Neuron (in vitro differentiated cells): ENCODE results near the gene NCAM1.

Experiments used
- H2AFZ ChIP-seq: one replicate; pipeline ENCODE4 v1.6.1; 2013; ENCODE audit warnings: low read depth, mild to moderate bottlenecking, inconsistent platforms, low read length, moderate library complexity
- H3K27me3 ChIP-seq: one replicate; pipeline ENCODE4 v1.6.1; 2013; ENCODE audit warnings: low read length; ENCODE audit not compliant: insufficient read depth
- H3K36me3 ChIP-seq: one replicate; pipeline ENCODE4 v1.6.1; 2013; ENCODE audit warnings: low read length; ENCODE audit not compliant: insufficient read depth
- H3K4me1 ChIP-seq: one replicate; pipeline ENCODE4 v1.6.1; 2013; ENCODE audit warnings: low read length; ENCODE audit not compliant: insufficient read depth
- H3K4me3 ChIP-seq: 2 replicates; pipeline ENCODE4 v1.5.1; 2013; ENCODE audit warnings: mild to moderate bottlenecking, low read length, moderate library complexity
- H3K9me3 ChIP-seq: one replicate; pipeline ENCODE4 v1.6.1; 2013; ENCODE audit warnings: low read length

The NCAM1 gene

DNA sequence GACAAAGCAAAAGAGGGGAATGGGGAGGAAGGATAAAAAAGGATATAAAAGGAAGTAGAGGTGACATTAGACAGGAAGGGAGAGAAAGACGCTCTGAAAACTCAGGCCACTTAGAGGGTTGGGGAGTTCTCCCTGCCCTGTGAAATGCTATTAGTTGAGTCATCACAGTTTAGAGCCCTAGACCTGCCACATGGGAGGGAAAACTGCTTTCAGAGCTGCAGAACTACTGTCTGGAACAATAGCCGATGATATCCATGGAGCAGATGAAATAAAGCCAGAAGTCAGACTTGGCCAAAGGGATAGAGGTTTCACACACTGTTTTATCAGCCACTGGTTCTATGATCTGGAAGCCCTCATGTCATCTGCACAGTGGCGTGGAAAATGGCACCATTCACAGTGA, 157.9 kb downstream of the NCAM1 start:
- Histone ChIP-seq H3K4me1 (no peaks in the 10 kb centered on the region), H3K4me3 (no peak overlapping the region), H3K27me3 (no peaks in the 10 kb centered on the region), H3K36me3 (no peaks in the 10 kb centered on the region), H2AFZ (no peak overlapping the region), H3K9me3 (no peaks in the 10 kb centered on the region)

DNA sequence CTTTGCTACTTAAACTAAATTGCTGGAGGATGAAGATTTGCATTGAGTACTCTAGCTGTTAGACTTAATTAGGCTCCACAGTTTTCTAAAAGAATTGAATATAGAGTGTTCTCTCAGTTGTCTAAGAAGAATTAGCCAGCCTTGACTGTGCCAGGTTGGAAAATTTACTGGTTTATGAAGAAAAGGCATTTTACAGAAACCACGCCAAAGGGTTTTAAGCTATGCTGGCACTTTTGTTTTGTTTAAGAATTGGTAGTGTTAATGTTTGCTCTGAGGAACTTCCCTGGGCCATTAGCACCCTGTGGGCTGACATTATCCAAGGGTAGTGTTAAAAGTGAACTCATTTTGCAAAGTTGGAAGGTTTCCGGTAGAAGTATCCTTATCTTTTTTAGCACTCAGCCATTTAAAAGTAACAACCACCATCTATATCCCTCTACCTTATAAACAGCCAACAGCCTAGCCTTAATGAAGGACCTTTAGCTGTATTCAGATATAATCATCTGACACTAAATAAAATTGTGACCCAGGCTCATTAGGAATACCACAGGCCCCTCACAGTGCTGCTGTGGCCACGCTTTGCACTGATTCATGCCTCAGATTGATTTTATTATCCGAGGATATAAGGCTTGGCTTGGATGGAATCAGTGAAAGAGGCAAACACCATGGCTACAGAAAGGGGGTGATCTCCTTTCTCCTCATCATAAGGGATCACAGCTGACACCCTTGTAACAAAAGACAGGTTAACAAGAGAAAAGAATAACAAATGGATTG, 158.9 kb downstream of the NCAM1 start:
- Histone ChIP-seq H2AFZ (no peak overlapping the region), H3K4me1 (no peaks in the 10 kb centered on the region), H3K27me3 (no peaks in the 10 kb centered on the region), H3K9me3 (no peaks in the 10 kb centered on the region), H3K36me3 (no peaks in the 10 kb centered on the region), H3K4me3 (no peak overlapping the region)

DNA sequence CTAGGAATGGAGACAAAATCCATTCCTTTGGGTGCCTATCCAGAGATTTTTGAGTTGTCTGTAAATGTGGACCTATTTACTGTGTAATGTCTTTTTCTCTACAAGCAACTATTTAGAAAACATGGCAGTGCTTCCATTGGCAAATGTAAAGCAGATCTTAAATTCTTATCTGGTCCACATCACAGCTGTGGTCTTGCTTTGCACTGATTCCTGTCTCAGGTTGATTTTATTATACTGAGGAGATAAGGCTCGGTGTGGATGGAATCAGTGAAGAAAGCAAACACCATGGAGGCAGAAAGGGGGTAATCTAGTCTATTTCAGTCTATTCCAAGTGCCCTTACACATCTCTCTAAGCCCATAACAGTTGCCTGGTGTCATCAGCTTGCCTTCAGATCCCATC, 160.5 kb downstream of the NCAM1 start:
- no peaks in the 10 kb centered on the region for H3K4me1 ChIP-seq
- no peak overlapping the region for H2AFZ ChIP-seq
- no peaks in the 10 kb centered on the region for H3K27me3 ChIP-seq
- no peaks in the 10 kb centered on the region for H3K36me3 ChIP-seq
- no peaks in the 10 kb centered on the region for H3K9me3 ChIP-seq
- H3K4me3 ChIP-seq, result no peak overlapping the region

DNA sequence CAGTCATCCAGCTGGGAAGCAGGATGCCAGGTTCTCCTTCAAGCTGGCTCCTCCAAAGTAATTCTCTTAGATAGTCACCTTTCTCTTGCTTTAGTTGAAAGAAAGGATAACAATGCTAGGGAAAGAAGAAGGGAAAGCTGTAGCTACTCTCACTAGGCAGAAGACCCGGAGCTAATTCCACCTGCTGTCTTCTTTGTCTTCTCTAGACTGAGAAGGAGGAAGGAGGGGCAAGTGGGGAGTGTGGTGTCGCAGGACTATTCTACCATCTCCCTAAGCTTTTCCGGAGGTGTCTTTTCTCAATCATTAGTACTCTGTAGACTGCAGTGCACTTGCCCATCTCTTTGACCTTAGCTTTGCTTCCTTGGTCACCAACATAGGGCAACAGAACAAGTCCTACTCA, 162.8 kb downstream of the NCAM1 start:
- Histone ChIP-seq H3K36me3 (no peaks in the 10 kb centered on the region), H3K4me1 (peaks cover under 1% of the 10 kb centered on the region), H3K27me3 (no peaks in the 10 kb centered on the region), H2AFZ (no peak overlapping the region), H3K9me3 (no peaks in the 10 kb centered on the region), H3K4me3 (no peak overlapping the region)

DNA sequence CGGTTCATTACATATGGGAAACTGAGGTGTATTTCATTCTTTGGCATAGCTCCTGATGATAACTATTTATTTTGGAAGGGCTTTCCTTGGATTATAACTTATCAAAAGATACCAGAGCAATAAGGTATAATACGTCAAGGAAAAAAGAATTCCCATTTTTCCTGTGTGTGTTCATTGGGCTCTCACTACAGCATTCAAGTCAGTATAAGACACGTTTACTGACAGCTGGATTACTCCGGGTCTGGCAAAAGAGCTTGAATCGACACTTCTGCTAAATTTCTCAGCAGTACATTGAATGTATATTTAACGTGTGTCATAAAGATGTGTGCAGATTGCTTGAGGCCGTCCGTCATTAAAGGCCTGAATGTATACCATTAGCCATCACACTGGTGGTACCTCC, 163.4 kb downstream of the NCAM1 start:
- Histone ChIP-seq H3K27me3 (no peaks in the 10 kb centered on the region), H3K9me3 (no peaks in the 10 kb centered on the region), H3K4me1 (peaks cover 6% of the 10 kb centered on the region), H3K36me3 (no peaks in the 10 kb centered on the region), H3K4me3 (no peak overlapping the region), H2AFZ (no peak overlapping the region)

DNA sequence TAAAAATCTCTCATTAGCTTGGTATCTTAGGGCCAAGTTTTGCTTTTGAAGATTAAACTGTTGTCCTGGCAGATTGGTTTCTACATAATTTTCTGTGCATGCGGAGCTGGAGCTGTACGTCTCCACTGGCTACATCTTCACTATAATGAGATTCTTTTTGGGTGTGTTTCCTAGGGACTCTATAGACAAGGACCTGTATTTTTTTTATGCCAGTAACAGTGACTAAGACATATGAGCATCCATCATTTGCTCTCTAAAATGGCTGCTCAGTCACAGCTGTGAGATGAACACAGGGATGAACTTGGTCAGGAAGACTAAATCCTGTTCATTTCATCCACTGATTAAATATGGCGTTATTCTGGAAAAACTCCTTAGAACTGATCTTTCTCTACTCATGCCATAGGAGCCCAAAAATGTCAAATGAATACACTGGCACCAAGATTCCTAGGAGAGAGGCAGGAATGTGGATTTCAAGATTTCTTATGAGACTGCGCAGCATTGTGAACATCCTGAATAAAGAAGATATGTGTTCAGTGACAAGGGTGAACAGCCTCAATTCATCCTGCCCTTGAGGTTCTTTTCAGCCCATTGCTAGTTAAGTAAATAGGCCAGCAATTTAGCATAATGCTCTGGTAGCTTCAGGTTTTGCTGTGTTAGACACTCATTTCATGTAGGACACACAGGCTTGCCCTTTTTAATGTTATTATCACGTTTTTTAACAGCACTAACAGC, 168.2 kb downstream of the NCAM1 start:
- Histone ChIP-seq H3K9me3 (no peaks in the 10 kb centered on the region), H3K4me1 (peaks cover 20% of the 10 kb centered on the region), H3K4me3 (no peak overlapping the region), H2AFZ (no peak overlapping the region), H3K36me3 (no peaks in the 10 kb centered on the region), H3K27me3 (no peaks in the 10 kb centered on the region)

DNA sequence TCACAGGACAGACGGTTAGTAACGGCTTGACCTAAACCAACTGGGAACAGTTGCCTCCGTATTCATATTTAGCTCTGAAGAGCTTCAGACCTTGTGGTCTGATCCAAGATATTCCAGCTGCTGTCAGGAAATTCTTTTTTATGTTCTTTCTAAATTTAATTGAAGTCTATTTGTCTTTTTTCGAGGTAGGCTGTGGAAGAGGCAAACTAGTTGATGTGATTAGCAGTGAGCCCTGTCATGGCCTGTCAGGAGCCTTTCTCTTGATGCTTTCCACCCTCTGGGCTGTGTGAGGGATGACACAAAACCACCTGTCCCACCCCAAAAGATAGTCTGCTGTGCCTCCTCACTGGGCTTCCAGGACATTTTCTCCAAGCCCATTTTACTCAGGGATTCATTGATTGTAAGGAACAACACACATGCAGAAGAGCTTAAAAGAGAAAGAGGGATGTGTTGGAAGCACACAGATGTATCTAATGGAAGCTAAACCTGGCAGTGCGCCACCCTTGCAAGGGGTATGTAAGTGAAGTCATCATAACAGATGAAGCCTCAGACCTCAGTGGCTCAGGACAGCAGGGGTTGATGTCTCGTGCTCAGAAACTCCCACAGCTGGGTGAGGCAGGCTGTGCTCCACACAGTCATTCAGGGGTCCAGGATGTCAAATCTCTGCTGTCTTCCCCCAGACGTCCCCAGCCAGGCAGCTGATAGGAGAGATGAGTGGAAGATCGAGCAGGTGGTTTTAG, 170.0 kb downstream of the NCAM1 start:
- Histone ChIP-seq H2AFZ (no peak overlapping the region), H3K9me3 (no peaks in the 10 kb centered on the region), H3K27me3 (no peaks in the 10 kb centered on the region), H3K4me3 (no peak overlapping the region), H3K4me1 (peaks cover 20% of the 10 kb centered on the region), H3K36me3 (no peaks in the 10 kb centered on the region)

DNA sequence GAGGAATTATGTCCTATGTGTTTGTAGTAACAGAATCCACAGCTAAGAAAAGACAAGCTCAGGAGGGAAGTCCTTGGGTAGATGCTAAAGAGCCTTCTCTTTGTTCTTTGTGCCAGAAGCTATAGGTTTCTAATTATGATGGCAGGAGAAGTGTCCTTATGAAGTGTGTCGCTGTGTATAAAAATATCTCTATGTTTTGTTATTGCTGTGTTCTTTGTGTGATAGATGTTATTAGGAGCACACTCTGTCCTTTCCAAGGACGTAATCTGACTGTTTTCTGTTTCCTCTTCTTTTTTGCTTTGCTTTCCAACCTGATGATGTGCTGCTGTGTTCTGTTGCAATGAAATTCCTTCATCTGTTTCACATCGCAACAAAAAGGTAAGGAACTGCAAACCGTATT, 171.9 kb downstream of the NCAM1 start:
- Histone ChIP-seq H3K9me3 (no peaks in the 10 kb centered on the region), H3K36me3 (no peaks in the 10 kb centered on the region), H3K4me3 (no peak overlapping the region), H3K4me1 (peaks cover 24% of the 10 kb centered on the region), H2AFZ (no peak overlapping the region), H3K27me3 (no peaks in the 10 kb centered on the region)

DNA sequence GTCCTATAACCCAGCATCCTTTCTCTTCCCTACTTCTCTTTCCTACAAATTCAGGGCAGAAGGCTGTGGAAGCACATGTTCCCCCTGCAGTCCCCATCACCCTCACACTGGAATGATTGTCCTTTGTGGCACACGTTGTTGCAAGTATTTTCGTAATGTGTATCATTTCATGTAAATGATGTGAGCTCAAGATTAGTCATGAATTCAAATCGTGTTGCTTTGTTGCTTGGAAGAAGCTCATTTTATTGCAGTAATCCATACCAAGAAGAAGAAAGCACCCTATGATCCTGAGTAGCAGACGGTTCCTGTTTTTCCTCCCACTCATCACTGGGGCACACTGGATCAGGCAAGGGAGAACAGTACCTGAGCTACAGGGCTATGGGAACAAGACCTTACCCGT, 173.4 kb downstream of the NCAM1 start:
- peaks cover 18% of the 10 kb centered on the region for H3K4me1 ChIP-seq
- H3K36me3 ChIP-seq, result no peaks in the 10 kb centered on the region
- no peaks in the 10 kb centered on the region for H3K9me3 ChIP-seq
- H3K27me3 ChIP-seq, result no peaks in the 10 kb centered on the region
- no peak overlapping the region for H2AFZ ChIP-seq
- H3K4me3 ChIP-seq, result no peak overlapping the region

DNA sequence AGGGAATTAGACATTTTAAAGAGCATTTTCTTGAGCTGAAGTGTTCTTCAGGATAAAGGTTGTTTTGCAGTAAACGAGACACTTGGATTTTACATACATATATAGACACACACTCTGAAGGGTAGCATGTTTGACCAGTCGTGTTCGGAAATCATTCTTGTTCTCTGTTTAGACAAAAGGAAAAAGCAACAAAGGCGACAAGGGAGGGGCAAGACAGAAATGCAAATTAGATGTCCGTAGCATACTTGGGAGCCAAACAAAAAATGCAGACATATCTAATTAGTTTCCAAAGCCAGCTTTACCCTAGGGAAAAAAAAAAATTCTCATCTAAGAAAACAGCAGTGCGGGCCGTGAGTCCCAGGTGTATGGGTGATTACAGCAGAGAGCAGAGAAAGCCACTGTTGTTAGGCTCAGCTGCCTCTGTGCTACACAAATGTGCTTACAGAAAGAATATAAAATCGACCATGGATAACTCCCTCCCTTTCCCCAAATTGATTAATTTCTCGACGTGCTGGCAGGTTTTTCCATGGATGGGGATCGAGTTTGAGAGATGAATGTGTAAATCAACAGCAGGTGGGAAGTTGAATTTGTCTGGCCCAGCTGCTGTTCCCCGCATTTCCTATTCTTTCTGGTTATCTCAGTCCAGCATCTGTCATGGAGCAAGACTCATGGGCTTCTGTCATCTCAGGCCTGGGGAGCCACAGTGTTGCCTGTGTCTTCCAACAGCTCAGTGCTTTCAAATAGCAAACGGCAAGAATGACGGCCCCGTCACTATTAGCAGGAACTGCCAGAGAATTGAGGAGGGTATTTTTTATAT, 176.7 kb downstream of the NCAM1 start:
- peaks cover 4% of the 10 kb centered on the region for H3K4me1 ChIP-seq

DNA sequence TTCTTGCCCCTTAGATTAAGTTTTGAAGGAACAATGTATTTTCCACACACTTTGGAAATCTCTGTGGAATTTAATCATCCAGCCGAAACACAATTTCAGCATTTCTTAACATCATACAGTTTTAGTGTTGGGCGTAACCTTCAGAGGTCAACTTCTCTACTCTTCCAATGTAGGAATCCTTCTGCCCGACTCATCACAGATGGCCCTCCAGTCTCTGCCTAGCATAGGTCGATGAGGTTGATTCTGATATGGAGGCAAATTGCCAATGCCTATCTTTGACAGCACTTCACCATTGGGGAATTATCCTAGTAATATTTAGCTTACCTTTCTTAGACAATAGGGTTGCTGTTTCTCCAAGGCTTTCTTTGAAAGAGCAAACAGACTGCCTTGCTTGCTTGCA, 177.5 kb downstream of the NCAM1 start:
- H3K4me1 ChIP-seq, result peaks cover 4% of the 10 kb centered on the region
- H3K36me3 ChIP-seq, result no peaks in the 10 kb centered on the region

More for the DNA sequence above, 176.7 kb downstream of the NCAM1 start:
- Histone ChIP-seq H3K27me3 (no peaks in the 10 kb centered on the region), H2AFZ (no peak overlapping the region), H3K9me3 (no peaks in the 10 kb centered on the region), H3K4me3 (no peak overlapping the region), H3K36me3 (no peaks in the 10 kb centered on the region)

DNA sequence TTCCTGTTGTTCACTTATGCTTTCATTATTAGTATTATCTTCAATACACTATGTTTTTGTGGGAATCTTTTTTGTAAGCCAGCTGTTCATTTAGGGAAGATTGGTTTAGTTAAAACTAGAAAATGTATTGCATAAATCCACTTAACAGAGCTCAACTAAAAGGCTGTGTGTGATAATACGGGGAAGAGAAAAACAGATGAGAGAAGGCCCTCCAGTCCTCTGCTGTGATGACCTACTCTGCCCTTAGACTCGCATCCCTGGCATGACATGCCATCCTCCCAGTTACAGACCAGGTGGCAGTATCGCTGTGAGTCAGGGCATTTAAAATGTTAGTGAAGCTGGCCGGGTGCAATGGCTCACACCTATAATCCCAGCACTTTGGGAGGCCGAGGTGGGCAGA, 179.8 kb downstream of the NCAM1 start:
- H3K9me3 ChIP-seq, result no peaks in the 10 kb centered on the region
- H3K4me1 ChIP-seq, result peaks cover 4% of the 10 kb centered on the region
- no peaks in the 10 kb centered on the region for H3K27me3 ChIP-seq
- H3K4me3 ChIP-seq, result no peak overlapping the region
- H3K36me3 ChIP-seq, result no peaks in the 10 kb centered on the region
- no peak overlapping the region for H2AFZ ChIP-seq

More for the DNA sequence above, 177.5 kb downstream of the NCAM1 start:
- no peak overlapping the region for H2AFZ ChIP-seq
- H3K4me3 ChIP-seq, result no peak overlapping the region
- no peaks in the 10 kb centered on the region for H3K27me3 ChIP-seq
- no peaks in the 10 kb centered on the region for H3K9me3 ChIP-seq
